Head of caudate nucleus (tissue), 42 donors: ENCODE measurements around the gene ANTXR2.
"Not testable (repeated sequence)": the region's sequence is repeated elsewhere in the genome, so short reads cannot be mapped to it uniquely, and the experiment has no call there.

ENCODE experiments used
- DNase-seq, 42 donors: peaks; one replicate each; pipeline versions ENCODE4 v3.0.0 to v3.0.0-alpha.2; 2020 to 2021; ENCODE audit warnings: mixed read lengths in 7 of 42
- intact Hi-C: fragments of 100-400 bp; cut with DNase I; formaldehyde crosslinking; loops from one replicate; pipeline ENCODE4 v1.15.0; 2022

The ANTXR2 gene

DNA sequence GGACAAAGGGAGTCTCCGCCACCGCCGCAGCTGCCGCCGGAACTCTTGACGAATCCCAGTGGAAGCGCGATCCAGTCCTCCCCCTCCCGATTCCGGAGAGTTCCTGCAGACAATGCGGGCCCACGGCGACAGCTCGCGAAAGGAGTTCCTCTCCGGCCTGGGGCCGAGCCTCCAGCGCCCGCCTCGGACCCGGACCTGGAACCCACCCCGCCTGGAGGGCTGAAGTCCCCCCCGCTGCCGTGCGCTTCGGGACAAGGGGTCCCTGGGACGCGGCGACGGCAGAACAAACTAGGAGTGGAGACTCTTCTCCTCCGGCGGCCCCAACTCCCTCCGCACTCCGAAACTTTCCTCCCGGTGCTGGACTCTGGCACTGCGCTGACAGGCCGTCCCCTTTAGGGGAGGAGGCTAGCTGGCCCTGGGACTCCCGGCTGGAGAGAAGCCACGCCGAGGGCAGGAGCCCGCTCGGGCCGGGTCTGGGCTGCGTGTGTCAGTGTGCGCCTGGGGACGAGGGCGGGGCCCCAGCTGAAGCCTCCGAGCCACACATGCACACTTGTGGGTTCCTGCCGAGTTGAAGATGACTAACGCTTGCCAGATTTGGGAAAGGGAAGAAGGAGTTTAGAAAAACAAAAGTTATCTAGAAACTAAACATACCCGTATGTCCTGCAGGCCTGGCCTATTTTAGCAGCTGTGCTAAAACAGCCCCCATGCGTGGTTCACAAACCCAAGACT lies at the start of gene ANTXR2:
Gene ANTXR2 (minus strand): TSS at position 486 of the 729 bp plus-strand sequence. CDS start 669 bp downstream, outside the sequence.
- peak in 41 of 42 donors; percentile 45 to 83 (median 64) for DNase-seq
- intact Hi-C loops: no loop called here

DNA sequence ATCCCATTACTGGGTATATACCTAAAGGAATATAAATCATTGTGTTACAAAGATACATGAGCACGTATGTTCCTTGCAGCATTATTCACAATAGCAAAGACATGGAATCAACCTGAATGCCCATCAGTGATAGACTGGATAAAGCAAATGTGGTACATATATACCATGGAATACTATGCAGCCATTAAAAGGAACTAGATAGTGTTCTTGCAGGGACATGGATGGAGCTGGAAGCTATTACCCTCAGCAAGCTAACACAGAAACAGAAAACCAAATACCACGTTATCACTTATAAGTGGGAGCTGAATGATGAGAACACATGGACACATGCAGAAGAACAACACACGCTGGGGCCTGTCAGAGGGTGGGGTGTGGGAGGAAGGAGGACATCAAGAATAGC lies 48.8 kb upstream of the ANTXR2 start:
- DNase-seq, intact Hi-C loops: not testable (repeated sequence)

DNA sequence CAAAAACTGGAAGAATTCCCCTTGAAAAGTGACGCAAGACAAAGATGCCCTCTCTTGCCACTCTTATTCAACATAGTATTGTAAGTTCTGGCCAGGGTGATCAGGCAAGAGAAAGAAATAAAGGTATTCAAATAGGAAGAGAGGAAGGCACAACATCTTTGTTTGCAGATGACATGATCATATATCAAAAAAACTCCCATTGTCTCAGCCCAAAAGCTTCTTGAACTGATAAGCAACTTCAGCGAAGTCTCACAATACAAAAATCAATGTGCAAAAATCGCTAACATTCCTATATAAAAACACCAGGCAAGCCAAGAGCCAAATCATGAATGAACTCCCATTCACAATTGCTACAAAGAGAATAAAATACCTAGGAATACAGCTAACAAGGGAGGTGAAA lies 46.6 kb upstream of the ANTXR2 start:
- intact Hi-C loops, DNase-seq: not testable (repeated sequence)

DNA sequence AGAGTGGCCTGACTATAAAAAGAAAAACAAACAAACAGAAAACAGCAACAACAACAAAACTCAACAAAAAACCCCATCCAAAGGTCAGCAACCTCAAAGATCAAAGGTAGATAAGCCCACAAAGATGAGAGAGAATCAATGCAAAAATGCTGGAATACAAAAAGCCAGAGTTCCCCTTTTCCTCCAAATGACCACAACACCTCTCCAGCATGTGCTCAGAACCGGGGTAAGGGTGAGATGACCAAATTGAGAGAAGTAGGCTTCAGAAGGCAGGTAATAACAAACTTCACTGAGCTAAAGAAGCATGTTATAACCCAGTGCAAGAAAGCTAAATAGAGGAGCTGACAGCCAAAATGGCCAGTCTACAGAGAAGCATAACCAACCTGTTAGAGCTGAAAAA lies 43.5 kb upstream of the ANTXR2 start:
- no peak for DNase-seq
- intact Hi-C loops: no loop called here

DNA sequence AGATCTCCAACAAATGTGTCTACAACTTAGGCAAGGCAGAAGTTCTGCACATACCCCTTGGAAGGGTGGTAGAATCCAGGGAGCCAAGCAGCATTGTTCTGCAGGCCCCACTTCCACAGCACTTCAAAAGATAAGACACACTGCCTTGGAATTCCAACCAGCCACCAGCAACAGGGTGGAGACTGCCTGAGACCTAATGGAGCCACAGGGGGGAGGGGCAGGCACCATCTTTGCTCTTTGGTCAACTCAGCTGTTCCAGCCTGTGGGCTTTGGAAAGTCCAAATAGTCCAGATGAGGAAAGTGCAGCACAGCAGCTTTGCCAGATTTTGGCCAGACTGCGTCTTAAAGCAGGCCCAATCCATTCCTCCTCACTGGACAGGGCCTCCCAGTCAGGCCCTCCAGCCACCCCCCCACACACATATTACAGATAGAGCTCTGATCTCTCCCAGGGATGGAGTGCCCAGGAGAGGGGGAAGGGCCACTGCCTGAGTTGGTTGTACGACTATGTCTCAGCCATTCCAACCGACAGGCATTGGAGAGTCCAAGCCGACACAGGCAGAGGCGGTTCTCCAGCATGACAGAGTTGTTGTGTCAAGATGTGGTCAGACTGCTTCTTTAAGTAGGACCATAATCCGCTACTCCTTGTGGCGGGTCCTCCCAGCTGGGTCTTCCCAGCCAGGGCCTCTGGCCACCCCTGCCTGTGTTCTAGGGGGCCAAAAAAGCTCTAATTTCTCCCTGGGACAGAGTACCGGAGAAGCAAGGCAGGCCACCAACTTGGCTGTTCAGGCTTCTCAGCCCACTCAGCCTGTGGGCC lies 42.5 kb upstream of the ANTXR2 start:
- intact Hi-C loops: no loop called here
- DNase-seq: no peak

DNA sequence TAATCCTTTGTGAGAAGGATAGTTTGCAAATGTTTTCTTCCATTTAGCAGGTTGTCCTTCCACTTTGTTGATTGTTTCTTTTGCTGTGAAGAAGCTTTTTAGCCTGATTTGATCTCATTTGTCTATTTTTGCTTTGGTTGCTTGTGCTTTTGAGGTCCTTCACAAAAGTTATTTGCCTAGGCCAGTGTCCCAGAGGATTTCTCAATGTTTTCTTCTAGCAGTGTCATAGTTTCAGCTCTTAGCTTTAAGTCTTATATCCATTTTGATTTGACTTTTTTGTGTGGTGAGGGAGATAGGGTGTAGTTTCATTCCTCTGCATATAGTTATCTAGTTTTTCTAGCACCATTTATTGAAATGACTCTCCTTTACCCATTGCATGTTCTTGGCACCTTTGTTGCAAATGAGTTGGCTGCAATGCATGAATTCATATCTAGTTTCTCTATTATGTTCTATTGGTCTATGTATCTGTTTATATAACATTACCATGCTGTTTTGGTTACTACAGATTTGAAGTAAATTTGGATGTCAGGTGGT lies 41.8 kb upstream of the ANTXR2 start:
- DNase-seq: no peak

DNA sequence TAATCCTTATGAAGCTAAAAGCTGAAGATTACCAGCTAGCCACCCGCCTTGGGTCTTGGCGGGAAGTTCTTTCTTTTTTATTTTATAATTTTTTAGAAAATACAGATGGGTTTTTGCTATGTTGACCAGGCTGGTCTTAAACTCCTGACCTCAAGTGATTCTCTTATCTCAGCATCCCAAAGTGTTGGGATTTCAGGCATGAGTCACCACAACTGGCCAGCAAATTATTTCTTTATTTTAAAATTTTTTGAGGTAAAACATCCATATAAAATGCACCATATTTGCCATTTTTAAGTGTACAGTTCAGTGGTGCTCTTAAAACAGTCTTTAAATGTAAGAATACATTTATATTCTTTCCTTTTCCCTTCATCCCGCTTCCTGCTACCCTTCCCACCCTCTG lies 40.6 kb upstream of the ANTXR2 start:
- no peak for DNase-seq

More for the DNA sequence above, 41.8 kb upstream of the ANTXR2 start:
- intact Hi-C loops: no loop called here

DNA sequence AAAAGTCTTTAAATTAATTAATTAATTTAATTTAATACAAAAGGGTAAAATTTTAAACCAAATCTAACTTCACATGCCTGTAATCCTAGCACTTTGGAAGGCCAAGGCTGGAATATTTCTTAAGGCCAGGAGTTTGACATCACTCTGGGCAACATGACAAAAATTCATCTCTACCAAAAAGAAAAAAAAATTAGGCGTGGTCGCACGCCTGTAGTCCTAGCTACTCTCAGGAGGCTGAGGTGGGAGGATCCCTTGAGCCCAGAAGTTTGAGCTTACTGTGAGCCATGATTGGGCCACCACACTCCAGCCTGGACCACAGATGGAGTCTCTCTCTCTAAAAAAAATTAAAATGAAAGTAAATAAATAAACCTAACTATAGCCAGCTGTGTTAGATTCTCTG lies 39.2 kb upstream of the ANTXR2 start:
- no peak for DNase-seq
- intact Hi-C loops: no loop called here

More for the DNA sequence above, 40.6 kb upstream of the ANTXR2 start:
- intact Hi-C loops: no loop called here

DNA sequence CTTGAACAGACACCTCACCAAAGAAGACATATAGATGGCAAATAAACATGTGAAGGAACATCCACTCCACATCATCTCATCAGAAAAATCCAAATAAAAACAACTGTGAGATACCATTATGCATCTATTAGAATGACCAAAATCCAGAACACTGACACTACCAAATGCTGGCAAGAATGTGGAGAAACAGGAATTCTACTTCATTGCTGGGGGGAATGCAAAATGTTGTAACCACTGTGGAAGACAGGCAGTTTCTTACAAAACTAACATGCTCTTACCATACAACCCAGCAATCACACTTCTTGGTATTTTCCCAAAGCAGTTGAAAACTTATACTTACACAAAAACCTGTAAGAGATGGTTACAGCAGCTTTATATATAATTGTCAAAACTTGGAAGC lies 38.2 kb upstream of the ANTXR2 start:
- no peak for DNase-seq
- intact Hi-C loops: no loop called here

DNA sequence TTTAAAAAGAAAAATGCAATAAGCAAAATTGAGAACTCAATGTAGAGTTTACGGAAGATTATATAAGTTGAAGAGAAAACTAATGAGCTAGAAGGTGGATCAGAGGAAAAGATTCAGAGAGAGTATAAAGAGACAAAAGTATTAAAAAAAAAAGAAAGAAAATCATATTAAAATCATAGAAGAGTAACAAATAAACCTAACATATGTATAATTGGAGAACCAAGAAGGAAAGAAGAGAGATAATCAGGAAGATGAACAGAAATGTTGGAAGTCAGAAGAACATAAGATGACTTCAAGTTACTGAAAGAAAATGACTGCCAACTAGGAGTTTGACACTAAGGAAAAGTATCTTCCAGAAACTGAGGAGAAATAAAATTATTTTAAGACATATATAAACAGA lies 34.3 kb upstream of the ANTXR2 start:
- intact Hi-C loops: no loop called here
- no peak for DNase-seq

DNA sequence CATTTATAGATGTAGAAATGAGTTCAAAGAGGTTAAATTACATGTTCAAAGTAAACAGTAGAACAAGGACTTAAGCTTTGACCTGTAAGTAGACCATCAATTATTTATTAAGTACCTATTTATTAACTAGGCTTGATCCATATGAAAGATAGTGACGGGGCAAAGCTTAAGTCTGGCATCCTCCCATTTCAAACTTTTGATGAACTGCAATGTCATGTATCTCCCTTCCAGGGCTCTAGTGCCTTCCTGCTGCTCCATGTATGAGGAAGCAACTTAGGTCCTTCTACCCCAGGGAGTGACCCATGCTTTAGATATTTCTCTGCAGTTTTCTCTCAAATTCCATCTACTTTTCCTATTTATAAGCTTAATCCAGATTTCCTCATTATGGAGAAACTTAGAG lies 31.9 kb upstream of the ANTXR2 start:
- DNase-seq: no peak
- intact Hi-C loops: no loop called here

DNA sequence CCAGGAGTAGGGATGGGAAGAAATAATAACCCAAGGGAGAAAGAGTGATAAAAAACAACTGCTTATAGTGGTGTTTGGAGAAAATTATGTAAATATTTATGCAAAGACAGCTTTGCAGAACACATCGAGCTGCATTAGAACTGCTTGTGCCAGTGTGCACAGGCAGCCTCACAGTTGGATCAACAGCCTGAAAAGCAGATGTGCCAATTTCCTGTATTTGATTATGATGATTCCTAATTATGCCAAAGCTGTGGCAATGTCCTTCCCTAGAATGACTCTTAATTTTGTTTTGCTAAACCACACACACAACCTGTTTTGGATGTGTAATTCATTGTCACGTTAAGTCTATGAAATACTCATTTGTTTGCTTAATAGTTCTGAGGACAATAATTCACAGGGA lies 30.6 kb upstream of the ANTXR2 start:
- intact Hi-C loops: no loop called here
- no peak for DNase-seq

DNA sequence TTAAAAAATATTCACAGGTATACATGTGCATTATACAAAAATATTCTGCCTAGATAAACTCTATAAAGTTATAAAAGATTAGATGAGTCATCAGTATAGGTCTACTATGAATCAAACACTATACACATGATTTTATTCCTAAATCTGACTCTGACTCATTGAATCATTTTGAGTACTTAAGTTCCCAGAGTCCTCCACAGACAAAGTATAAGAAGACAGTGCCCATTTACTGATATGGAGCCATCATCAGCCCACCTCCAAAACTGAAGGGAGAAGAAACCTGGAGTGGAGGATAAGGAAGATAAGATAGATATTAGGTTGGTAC lies 28.7 kb upstream of the ANTXR2 start:
- intact Hi-C loops: no loop called here
- no peak for DNase-seq

DNA sequence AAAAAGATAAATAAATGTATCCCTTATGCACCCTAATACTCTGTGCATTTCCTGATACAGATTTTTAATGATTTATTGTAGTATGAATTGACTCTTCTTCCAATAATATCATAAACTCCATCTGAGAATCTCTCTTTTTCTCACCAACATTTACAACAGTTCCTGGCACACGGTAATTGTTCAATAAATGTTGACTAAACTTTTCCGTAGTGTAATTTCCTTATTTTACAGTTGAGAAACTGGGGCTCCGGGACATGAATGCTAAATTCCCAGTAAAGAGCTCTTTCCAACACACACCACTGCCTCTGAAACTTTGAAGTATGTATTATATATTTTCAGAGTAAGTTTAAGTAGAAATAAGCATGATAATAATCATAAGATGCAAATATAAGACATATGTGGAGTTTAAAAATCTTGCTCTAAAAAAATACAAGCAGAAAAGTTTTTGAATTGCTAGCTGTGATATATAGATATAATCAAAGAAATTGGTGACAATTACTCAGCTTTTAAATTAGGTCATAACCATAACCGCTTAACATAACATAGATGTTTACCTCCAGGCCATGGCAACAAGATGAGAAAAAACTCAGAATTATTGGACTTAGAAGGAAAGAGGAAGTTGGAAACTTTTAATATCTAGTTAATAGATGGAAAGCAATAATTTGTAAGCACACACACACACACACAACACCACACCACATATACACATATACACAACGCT lies 28.2 kb upstream of the ANTXR2 start:
- intact Hi-C loops: no loop called here
- no peak for DNase-seq

DNA sequence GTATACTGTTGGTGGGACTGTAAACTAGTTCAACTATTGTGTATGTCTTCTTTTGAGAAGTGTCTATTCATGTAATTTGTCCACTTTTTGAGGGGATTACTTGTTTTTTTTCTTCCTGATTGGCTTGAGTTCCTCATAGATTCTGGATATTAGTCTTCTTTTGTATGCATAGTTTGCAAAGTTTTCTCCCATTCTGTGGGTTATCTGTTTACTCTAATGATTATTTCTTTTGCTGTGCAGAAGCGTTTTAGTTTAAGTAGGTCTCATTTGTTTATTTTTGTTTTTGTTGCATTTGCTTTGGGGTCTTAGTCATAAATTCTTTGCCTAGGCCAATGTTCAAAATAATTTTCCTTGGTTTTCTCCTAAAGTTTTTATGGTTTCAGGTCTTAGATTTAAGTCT lies 26.6 kb upstream of the ANTXR2 start:
- DNase-seq: no peak
- intact Hi-C loops: no loop called here

DNA sequence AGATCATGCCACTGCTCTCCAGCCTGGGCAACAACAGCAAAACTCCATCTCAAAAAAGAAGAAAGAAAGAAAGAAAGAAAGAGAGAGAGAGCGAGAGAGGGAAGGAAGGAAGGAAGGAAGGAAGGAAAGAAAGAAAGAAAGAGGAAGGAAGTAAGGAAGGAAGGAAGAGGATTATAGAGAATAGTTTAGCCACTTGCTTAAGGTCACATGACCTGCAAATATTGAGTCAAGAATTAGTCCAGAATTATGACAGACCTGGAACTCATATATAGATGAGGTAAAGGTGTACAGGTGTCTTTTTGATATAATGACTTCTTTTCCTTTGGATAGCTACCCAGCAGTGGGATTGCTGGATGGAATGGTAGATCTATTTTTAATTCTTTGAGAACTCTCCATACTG lies 25.6 kb upstream of the ANTXR2 start:
- intact Hi-C loops: no loop called here
- no peak for DNase-seq

DNA sequence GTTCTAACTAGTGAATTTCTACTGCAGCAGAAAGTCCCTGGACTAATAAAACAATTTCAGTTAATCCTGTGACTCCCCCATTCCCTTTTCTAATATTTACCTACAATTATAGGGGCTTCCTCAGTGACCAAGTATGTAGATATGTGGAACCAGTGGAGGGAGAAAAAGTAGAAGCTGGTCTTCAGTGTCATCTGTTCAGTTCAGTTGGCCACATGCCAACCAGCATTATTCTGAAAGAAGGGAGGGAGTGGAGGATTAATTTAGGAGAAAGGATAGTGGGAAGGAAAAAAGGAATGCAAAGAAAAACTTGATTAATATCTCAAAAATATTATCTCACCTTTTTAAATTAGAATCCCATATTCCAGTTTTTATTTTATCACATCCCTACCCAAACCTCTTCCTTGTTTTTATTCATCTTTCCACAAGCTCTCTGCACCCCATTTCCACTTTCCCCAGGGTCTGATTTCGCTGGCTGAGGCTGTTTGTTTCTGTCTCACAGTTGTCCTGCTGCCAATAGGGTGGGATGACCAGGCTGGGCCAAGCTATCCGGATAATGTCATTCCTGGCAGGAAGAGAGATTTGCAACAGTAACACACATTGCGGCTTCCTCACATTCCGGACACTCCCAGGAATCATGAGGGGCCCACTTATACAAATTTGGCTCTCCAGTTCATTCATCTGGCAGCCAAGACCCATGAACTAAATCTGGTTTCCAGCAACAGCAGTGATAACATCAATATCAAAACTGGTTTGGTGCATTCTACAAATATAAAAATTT lies 24.6 kb upstream of the ANTXR2 start:
- no peak for DNase-seq
- intact Hi-C loops: no loop called here

DNA sequence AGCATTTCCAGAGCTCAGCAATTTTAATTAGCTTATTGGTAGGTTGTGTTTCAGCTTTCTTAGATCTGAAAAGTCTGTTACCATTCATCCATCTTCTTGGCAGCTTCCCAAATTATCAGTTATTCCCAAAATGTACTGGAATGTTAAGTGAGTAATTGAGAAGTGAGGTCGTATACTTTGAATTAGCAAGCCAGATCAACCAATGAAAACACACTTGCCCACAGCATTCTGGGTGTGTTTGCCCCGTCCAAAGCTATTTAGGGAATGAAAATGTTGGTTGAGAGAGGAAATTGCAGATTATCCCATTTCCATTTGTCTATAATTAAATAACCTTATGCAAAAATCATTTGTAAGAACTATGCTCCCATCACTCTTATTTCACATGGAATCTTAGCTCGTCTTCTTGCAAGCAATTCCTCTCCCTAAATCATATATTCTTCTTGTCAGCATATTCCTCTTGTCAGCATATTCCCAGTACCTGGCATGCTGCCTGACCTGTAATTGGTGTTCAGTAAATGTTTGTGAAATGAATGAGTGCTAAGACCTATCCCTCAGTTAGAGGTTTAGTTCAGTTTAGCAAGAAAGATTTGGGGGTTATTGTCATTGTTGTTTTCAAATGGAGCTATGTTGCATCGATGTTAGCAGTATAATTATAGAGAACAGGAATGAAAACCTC lies 23.3 kb upstream of the ANTXR2 start:
- intact Hi-C loops: no loop called here
- no peak for DNase-seq

DNA sequence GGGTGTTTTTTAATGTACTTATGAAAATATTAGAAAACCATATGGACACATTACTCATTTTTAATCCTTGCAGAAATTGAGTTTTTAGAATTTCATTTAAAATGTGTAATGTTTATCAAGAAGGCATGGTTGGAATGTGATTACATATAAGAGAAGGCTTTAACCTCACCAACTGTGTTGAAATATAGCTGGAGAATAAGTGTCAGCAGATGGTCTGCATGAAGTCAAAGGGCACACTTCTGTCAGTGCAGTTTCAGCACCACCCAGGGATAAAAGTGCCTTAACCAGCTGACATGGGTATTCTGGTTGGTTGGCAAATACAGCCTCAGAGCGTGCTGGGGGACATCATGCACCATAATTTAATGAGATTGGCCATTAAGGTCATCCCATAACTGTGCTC lies 21.2 kb upstream of the ANTXR2 start:
- intact Hi-C loops: no loop called here
- DNase-seq: no peak
